Measurements from ENCODE around the gene OPN1MW3. TPM values are rescaled to one million over a fixed set of nuclear protein-coding genes. Genes with fewer than 3 reads are reported as not detected.
"Not testable (repeated sequence)": the region's sequence is repeated elsewhere in the genome, so short reads cannot be mapped to it uniquely, and the experiment has no call there.

Gene OPN1MW3
- total RNA-seq, 1 experiment from 2014 or later, result not detected

DNA sequence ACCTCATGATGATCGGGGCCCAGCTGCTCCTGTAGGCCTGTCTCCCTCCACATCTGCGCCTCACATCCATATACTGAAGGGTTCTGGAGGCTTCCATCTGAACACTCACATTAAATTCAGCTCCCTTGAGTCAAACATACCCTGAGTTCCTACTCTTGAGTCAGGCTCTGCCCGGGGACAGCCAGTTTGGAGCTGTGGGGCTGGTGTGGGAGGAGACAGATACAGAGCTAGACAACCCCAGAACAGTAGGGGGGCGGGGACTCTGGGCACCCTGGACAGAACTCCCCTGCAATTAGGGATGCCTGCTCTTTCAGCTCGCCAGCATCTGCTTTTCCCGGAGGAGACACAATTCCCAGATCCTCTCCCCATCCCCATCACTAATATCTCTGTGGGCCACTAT lies 5.7 kb downstream of the OPN1MW3 start:
- intact Hi-C loops (cut with micrococcal nuclease; ENCODE audit: unreplicated experiment), result not testable (repeated sequence)

DNA sequence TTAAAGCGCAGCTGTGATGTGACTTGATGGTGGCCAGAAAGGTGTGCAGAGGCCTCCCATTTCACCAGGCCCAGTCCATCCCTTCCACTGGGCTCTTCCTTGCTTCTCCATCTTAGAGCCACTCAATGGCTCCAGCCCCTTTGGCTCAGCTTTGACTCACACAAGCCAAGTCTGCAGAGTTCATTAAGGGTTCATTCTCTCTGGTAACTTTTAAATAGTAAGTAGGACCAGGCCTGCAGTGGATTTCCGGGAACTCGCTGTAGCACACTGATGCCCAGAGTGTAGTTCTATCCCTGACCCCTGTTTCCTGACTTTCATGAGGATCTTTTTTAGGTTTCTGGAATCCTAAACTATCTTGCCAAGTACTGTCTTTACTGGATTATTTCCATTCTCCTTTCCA lies 11.9 kb downstream of the OPN1MW3 start:
- H4K20me1 ChIP-seq (ENCODE audit: insufficient read depth); H3K36me3 ChIP-seq (ENCODE audit: low read depth); DNase-seq; H3K27me3 ChIP-seq (ENCODE audit: insufficient read depth, low read depth); H3K4me1 ChIP-seq (replicated peaks; ENCODE audit: insufficient read depth); H3K27ac ChIP-seq; H3K9me3 ChIP-seq (ENCODE audit: insufficient read depth, low read depth); H3F3A ChIP-seq (ENCODE audit: insufficient read depth, low read depth); POLR2A ChIA-PET (ENCODE audit: unreplicated experiment); H3K9me2 ChIP-seq (ENCODE audit: insufficient read depth); H3K79me2 ChIP-seq (ENCODE audit: low read depth); H3K4me3 ChIP-seq; H2AFZ ChIP-seq; CTCF ChIA-PET; H3K4me2 ChIP-seq; intact Hi-C loops (cut with micrococcal nuclease; ENCODE audit: unreplicated experiment); BruUV-seq (replicated peaks): not testable (repeated sequence)

More for the DNA sequence above, 5.7 kb downstream of the OPN1MW3 start:
- H3K36me3 ChIP-seq (ENCODE audit: low read depth); H3K4me1 ChIP-seq (replicated peaks; ENCODE audit: insufficient read depth); BruUV-seq (replicated peaks); DNase-seq; H2AFZ ChIP-seq; H3F3A ChIP-seq (ENCODE audit: insufficient read depth, low read depth); H3K4me3 ChIP-seq; CTCF ChIA-PET; H3K27me3 ChIP-seq (ENCODE audit: insufficient read depth, low read depth); H3K4me2 ChIP-seq; H4K20me1 ChIP-seq (ENCODE audit: insufficient read depth); H3K27ac ChIP-seq; POLR2A ChIA-PET (ENCODE audit: unreplicated experiment); H3K79me2 ChIP-seq (ENCODE audit: low read depth); H3K9me2 ChIP-seq (ENCODE audit: insufficient read depth); H3K9me3 ChIP-seq (ENCODE audit: insufficient read depth, low read depth): not testable (repeated sequence)

DNA sequence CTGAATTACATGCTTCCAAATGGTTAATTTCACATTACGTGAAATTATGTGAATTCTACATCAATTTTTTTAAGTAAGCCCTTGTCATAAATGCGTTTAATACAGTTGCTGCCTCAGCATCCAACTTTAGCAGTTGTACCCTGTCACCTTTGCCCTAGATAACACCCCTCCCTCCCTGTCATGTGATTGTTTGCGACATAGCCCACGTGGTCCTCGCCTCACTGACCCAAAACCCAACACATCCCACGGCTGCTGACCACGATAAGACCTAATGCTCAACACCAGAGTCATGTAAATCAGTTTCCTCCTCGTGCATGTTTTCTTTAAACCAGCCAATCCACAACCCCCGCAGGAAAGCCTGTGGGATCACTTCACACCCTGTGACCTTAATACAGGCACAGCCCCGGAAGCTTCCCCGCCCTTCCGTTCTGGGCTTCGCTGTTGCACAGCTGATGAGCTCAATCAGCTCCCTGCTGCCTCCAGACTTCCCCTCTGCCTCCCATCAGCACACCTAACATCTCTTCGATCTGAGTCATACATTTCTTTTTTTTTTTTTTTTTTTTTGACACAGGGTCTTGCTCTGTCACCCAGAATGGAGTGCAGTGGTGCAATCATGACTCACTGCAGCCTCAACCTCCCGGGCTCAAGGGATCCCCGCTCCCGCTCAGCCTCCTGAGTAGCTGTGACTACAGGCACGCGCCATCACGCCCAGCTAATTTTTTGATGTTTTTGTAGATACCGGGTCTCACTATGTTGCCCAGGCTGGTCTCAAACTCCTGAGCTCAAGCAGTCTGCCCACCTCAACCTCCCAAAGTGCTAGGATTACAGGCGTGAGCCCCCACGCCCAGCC lies 27.3 kb downstream of the OPN1MW3 start:
- H3K27ac ChIP-seq; intact Hi-C loops (cut with micrococcal nuclease; ENCODE audit: unreplicated experiment); H3K9me3 ChIP-seq (ENCODE audit: insufficient read depth, low read depth); H3F3A ChIP-seq (ENCODE audit: insufficient read depth, low read depth); H3K4me1 ChIP-seq (replicated peaks; ENCODE audit: insufficient read depth); H4K20me1 ChIP-seq (ENCODE audit: insufficient read depth); H3K9me2 ChIP-seq (ENCODE audit: insufficient read depth); H3K79me2 ChIP-seq (ENCODE audit: low read depth); H3K27me3 ChIP-seq (ENCODE audit: insufficient read depth, low read depth); CTCF ChIA-PET; H3K36me3 ChIP-seq (ENCODE audit: low read depth); H2AFZ ChIP-seq; H3K4me2 ChIP-seq; POLR2A ChIA-PET (ENCODE audit: unreplicated experiment); BruUV-seq (replicated peaks); DNase-seq; H3K4me3 ChIP-seq: not testable (repeated sequence)

DNA sequence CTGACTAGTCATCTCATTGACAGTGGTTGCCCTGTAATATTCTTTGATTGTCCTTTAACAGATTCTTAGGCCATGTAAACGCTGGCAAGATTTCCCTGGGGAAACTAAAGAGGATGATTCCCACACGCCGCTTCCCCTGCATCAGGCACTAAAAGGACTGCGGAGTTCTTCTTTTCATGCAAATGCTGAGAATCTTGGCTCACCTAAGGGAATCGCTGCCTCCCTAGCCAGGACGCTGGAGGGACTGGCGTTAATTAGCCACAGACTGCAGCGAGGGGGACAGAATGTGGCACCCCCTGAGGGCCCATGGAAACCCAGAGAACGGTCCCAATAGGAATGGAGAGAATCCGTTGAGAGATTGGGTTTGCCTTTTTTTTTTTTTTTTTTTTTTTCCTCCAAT lies 29.0 kb downstream of the OPN1MW3 start:
- H3K4me2 ChIP-seq; H3K4me1 ChIP-seq (replicated peaks; ENCODE audit: insufficient read depth); POLR2A ChIA-PET (ENCODE audit: unreplicated experiment); H4K20me1 ChIP-seq (ENCODE audit: insufficient read depth); H2AFZ ChIP-seq; intact Hi-C loops (cut with micrococcal nuclease; ENCODE audit: unreplicated experiment); H3F3A ChIP-seq (ENCODE audit: insufficient read depth, low read depth); H3K27ac ChIP-seq; H3K36me3 ChIP-seq (ENCODE audit: low read depth); DNase-seq; BruUV-seq (replicated peaks); CTCF ChIA-PET; H3K4me3 ChIP-seq; H3K9me2 ChIP-seq (ENCODE audit: insufficient read depth); H3K79me2 ChIP-seq (ENCODE audit: low read depth); H3K27me3 ChIP-seq (ENCODE audit: insufficient read depth, low read depth); H3K9me3 ChIP-seq (ENCODE audit: insufficient read depth, low read depth): not testable (repeated sequence)

DNA sequence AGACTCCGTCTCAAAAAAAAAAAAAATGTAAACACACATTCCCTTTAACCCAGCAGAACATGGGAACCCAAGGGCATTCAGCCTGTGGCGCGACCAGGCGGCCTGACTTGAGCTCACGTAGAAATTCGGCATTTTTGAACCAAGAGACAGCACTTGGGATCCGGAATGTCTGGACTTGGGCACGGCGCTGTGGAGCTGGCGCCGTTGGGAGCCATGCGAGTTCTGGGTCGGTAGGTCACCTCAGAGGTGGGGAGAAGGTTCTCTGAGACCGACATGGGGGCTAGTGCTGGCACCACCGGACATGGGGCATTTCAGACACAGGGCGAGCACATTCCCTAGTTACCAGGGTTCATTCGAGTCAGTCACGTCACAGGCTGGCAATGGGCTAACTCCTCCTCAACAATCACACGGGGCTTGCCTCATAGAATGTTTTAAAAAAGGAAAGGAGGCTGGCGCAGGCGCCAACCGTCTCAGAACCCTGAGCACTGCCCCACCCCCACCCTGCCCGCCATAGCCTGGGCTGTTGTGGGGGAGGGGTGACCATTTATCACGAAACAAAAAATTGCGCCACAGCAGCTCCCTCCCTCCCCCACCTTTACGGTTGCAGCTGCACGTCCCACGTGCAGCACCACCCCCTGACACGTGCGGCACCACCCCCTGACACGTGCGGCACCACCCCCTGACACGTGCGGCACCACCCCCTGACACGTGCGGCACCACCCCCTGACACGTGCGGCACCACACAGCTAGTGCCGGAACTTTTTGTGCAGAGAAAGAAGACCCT lies 37.6 kb downstream of the OPN1MW3 start, which contains the start of gene TEX28:
Gene TEX28 (minus strand): TSS at position 334 of the 784 bp plus-strand sequence. CDS start 3,007 bp downstream, outside the sequence.
- CTCF ChIA-PET, result no interaction called here
- Histone ChIP-seq H3K9me3 (ENCODE audit: insufficient read depth, low read depth) (no peaks in the 10 kb centered on the region), H3K4me1 (replicated peaks; ENCODE audit: insufficient read depth) (0 out of 2 replicates have a peak, but pooled peaks cover 4% of the 10 kb centered on the region), H3K9me2 (ENCODE audit: insufficient read depth) (no peaks in the 10 kb centered on the region), H3F3A (ENCODE audit: insufficient read depth, low read depth) (no peaks in the 10 kb centered on the region), H3K27me3 (ENCODE audit: insufficient read depth, low read depth) (no peaks in the 10 kb centered on the region), H3K27ac (no peak within 1 kb of the TSS), H3K36me3 (ENCODE audit: low read depth) (no peaks in the 10 kb centered on the region), H3K79me2 (ENCODE audit: low read depth) (no peaks in the 10 kb centered on the region), H4K20me1 (ENCODE audit: insufficient read depth) (no peaks in the 10 kb centered on the region), H3K4me3 (no peak within 1 kb of the TSS), H3K4me2 (no peak within 1 kb of the TSS), H2AFZ (no peak within 1 kb of the TSS)
- intact Hi-C loops (cut with micrococcal nuclease; ENCODE audit: unreplicated experiment), result no loop called here
- POLR2A ChIA-PET (ENCODE audit: unreplicated experiment), result no interaction called here
- TF ChIP-seq, protein P1, sequence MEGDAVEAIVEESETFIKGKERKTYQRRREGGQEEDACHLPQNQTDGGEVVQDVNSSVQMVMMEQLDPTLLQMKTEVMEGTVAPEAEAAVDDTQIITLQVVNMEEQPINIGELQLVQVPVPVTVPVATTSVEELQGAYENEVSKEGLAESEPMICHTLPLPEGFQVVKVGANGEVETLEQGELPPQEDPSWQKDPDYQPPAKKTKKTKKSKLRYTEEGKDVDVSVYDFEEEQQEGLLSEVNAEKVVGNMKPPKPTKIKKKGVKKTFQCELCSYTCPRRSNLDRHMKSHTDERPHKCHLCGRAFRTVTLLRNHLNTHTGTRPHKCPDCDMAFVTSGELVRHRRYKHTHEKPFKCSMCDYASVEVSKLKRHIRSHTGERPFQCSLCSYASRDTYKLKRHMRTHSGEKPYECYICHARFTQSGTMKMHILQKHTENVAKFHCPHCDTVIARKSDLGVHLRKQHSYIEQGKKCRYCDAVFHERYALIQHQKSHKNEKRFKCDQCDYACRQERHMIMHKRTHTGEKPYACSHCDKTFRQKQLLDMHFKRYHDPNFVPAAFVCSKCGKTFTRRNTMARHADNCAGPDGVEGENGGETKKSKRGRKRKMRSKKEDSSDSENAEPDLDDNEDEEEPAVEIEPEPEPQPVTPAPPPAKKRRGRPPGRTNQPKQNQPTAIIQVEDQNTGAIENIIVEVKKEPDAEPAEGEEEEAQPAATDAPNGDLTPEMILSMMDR (conservative IDR thresholded peaks at IDR 0.05), result no peak
- TF ChIP-seq EZH2 (IDR thresholded peaks at IDR 0.05; ENCODE audit: low read depth), result no peak
- DNase-seq, result no peak
- no TSS peak for BruUV-seq (replicated peaks)
